ENCODE data around the gene TUBA4B.

Gene TUBA4B

DNA sequence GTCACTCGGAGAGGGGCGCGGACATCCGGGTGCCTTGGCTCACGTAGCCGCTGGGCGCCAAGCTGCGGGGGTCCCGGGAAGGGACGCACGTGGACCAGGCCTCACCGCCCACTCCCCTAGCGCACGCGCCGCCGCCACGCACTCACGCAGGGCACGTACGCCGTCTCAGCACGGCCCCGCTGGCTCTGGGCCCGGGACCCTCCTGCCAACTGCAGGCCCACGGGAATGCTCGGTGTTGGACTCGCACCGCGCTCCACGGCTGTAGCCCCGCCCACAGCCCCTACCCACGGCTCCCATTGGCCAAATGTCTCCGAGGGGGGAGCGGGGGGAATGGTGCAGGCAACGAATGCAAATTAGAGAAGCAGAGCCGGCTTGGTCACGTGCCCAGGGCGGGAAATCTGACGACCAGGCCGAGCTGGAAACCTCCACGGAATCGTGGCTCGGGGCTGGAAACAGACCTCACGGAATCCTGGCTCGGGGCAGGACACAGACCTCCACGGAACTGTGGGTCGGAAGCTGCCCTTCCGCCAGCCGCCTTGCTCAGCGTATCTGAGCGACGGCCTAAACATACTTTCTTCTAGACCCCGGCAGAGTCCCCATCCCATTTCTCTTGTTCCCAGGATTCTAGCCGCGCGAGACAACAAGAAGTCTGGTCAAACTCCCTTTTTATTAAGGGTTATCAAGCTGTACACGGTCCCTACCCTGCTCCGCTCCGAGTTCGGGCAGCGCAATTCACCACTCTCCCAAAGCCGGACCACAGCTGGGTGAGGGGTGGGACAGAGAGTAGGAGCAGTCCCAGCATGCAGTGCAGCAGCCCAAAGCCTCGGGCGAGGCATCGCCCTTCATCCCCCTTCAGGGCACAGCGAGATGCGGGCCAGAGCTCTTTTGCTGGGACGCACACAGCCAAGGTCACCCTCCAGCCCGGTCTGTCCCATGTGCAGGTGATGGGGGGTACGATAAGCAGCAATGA, 34.0 kb upstream of the TUBA4B start, which contains the start of gene ABCB6:
Gene ABCB6 (minus strand): TSS at position 227 of the 970 bp plus-strand sequence. CDS start 285 bp downstream, outside the sequence.
- in situ Hi-C loops (cut with HindIII; ENCODE audit: low sequenced_read_pairs): no loop called here

- in situ Hi-C loops (cut with HindIII; ENCODE audit: low sequenced_read_pairs): no loop called here
Observed at GRCh38 chr2:219219784-219220532, 33.1 kb upstream of the TUBA4B start.

- in situ Hi-C loops (cut with HindIII; ENCODE audit: low sequenced_read_pairs): no loop called here
Observed at GRCh38 chr2:219220652-219221402, 32.2 kb upstream of the TUBA4B start.

GRCh38 chr2:219221957-219222518, 31.0 kb upstream of the TUBA4B start:
- in situ Hi-C loops (cut with HindIII; ENCODE audit: low sequenced_read_pairs): no loop called here

DNA sequence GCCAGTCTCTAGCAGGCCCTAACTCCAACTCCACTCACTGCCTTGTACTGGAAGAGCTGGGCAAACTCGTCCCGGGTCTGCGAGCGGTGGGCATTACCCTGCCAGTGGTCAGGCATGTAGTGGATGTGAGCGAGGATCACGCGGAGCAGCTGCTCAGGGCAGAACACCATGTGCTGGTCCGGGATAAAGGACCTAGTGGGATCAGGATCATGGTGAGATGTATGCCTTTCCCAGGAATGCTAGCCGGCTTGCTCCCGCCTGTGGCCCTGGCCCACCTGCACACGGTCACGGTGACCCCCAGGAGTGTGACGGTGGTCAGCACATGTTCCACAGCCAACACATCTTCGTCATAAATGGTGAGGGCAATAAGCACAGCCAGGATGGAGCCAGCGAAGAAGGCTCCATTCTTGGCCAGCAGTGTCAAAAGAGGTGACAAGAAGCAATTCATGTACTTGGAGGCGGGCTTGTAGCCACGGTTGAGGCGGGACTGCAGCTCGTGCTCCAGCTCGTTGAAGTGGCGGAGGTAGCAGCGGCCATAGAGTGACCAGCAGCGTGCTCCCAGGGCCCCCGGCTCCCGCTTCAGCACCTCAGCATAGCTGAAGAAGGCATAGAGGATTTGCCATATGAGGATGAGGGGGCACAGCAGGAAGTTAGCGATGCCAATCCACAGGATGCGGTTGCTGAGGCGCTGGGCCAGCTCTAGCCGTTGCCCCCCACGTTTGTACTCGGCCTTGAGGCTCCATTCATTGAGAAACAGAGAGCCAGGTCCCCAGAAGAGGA, 29.0 kb upstream of the TUBA4B start:
- in situ Hi-C loops (cut with HindIII; ENCODE audit: low sequenced_read_pairs): no loop called here

DNA sequence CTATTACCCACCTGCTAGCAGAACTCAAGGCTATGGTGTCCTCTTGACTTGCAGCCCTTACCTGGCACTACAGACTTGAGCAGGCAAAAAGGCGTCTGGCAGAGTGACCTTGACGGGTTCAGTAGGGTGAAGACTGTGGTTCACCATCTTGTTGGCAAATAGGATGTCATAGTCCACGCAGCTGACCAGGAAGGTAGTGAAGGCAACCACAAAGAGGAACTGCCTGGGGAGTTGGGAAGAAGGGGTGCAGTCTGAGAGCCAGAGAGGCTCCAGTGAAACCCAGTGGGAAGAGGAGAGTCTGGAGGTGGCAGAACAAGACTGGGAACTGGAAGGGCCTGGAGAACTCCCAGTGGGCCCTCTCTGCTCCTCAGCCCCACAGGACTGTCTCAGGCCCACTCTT, 27.7 kb upstream of the TUBA4B start:
- in situ Hi-C loops (cut with HindIII; ENCODE audit: low sequenced_read_pairs): no loop called here

- in situ Hi-C loops (cut with HindIII; ENCODE audit: low sequenced_read_pairs): no loop called here
Observed at GRCh38 chr2:219228041-219228910, 24.8 kb upstream of the TUBA4B start.

- in situ Hi-C loops (cut with HindIII; ENCODE audit: low sequenced_read_pairs): no loop called here
Observed at GRCh38 chr2:219228911-219229304, 24.1 kb upstream of the TUBA4B start.

GRCh38 chr2:219229305-219230058, 23.6 kb upstream of the TUBA4B start, which contains the start of the genes ANKZF1 and ATG9A:
Gene ANKZF1, plus strand, starts transcription at chr2:219229806. Its CDS starts 452 bp downstream, at chr2:219230258.
Gene ATG9A, minus strand, starts transcription at chr2:219229636. Its CDS starts 1,612 bp downstream, at chr2:219228024.
- in situ Hi-C loops (cut with HindIII; ENCODE audit: low sequenced_read_pairs): no loop called here

DNA sequence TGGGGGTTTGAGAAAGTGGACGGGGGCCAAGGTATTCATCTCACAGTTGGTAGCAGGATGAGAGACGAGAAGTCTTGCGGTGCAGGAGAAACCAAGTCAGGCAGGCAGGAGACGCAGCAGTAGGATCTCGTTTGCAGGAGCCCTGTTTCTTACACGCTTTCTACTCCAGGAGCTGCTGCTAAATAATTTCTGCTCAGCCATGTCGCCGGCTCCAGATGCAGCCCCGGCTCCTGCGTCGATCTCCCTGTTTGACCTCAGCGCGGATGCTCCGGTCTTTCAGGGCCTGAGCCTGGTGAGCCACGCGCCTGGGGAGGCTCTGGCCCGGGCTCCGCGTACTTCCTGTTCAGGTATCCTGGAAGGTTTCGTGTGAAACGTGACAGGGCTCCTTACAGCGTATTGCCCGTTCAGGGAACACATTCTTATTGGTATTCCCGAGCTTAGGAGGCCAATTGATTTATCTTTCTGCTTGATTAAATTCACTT, 22.9 kb upstream of the TUBA4B start:
- in situ Hi-C loops (cut with HindIII; ENCODE audit: low sequenced_read_pairs): no loop called here

DNA sequence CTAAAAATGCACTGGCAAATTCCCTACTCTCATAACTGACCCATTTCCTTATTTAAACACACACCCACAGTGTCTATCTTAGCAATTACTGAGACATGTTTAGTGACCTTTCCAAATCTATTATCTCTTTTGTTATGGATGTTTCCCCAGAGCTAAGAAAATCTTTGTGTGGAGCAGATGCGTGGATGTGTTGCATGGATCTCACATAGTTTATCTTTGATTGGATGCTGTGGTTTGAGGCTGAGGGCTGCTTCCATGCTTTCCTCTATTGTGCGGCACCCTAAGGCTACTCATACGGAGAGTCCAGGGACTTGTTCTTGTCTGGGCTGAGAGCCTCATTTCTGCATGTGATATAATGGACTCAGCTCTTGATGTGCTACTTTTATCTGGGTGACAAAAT, 18.7 kb upstream of the TUBA4B start:
- in situ Hi-C loops (cut with HindIII; ENCODE audit: low sequenced_read_pairs): no loop called here

DNA sequence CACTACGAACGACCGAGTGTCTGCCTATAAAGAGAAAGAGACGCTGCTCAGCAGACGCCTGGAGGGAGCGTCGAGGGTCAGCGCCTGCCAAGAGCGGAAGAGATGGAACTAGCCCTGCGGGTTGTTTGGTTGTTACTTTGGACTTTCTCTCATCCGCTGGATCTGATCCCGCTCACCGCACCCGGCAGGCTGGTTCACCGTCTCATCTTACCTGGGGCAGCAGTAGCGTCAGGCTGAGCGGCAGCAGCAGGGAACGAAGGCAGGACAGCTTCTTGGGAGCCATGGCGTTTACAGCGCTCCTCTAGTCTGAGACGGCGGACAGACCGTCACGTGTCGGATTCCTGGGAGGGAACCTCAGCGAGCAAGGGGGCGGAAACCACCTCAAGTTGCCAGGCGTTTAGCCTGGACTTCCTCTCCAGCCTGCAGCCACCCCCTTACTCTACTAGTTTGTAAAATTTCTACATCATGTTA, 9.7 kb upstream of the TUBA4B start:
- in situ Hi-C loops (cut with HindIII; ENCODE audit: low sequenced_read_pairs): no loop called here

- in situ Hi-C loops (cut with HindIII; ENCODE audit: low sequenced_read_pairs): no loop called here
Observed at GRCh38 chr2:219244789-219245147, 8.3 kb upstream of the TUBA4B start.

DNA sequence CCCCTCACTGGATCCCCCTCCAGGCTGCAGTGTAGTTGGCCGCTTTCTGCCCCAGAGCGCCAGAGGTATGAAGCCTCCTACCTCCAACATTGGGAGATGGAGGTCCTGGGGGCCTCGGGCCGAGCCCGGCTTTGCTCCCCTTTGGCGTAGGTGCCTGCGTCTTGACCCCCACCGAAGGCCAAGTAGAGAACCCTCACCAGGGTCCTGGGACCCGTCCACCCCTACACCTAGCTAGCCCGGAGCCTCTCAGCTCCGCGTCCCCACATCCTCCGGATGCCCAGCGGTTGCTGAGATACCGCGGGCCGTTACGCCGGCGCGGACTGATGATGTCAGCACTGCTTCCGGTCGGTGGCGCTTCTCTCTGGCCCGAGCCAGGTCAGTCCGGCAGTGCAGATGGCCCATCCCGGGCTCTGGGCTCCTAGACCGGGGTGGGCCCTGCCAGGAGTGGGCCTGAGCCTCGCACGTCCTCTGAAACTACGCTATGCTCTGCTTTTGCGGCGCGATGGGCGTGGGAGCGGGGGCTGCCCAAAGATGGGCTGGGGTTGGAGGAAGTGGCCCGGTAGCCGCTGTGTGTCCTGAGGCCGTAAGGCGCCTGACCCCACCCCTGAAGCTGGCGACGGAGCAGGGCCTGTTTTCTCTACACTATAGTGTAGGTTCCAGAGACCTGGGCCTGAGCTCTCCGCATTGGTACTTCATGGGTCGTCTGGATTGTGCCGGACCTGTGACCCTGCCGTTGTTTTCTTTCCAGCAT, 7.7 kb upstream of the TUBA4B start, which contains the start of the genes GLB1L and STK16:
Gene GLB1L (minus strand): TSS at position 297 of the 751 bp plus-strand sequence. CDS start 1,871 bp downstream, outside the sequence.
Gene STK16 (plus strand): TSS at position 332 of the 751 bp plus-strand sequence. CDS start 521 bp downstream, outside the sequence.
- in situ Hi-C loops (cut with HindIII; ENCODE audit: low sequenced_read_pairs): no loop called here

DNA sequence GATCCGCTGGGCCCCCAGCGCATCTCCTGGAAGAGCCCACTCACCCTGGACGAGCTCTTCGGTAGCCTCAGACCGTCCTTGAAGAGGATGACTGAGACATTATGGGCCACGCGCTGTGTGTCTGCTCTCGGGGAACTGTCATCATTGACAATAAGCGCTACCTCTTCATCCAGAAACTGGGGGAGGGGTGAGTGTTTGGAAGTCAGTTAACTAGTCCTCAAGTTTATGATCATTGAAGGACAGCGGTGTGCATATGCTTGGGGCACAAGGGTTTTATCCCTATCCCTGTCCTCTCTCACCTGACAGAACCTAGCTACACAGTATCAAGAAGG, 7.2 kb upstream of the TUBA4B start:
- in situ Hi-C loops (cut with HindIII; ENCODE audit: low sequenced_read_pairs): no loop called here

- in situ Hi-C loops (cut with HindIII; ENCODE audit: low sequenced_read_pairs): no loop called here
Observed at GRCh38 chr2:219246559-219246958, 6.5 kb upstream of the TUBA4B start.
